Measurements from ENCODE around the gene SDK1.

SDK1 gene

GRCh38 chr7:3527496-3528124 is 226.6 kb downstream of the SDK1 start:
- no peak for DNase-seq (ENCODE audit: low spot score)

GRCh38 chr7:3533040-3533439 is 232.0 kb downstream of the SDK1 start:
- DNase-seq (ENCODE audit: low spot score) = no peak

GRCh38 chr7:3537210-3537875 is 236.3 kb downstream of the SDK1 start:
- DNase-seq (ENCODE audit: low spot score) = no peak

GRCh38 chr7:3538041-3538440 is 237.0 kb downstream of the SDK1 start:
- no peak for DNase-seq (ENCODE audit: low spot score)

GRCh38 chr7:3540456-3541220 is 239.6 kb downstream of the SDK1 start:
- no peak for DNase-seq (ENCODE audit: low spot score)

GRCh38 chr7:3544202-3544601 is 243.2 kb downstream of the SDK1 start:
- DNase-seq (ENCODE audit: low spot score) = no peak

- DNase-seq (ENCODE audit: low spot score) = no peak
Measured at GRCh38 chr7:3548815-3549214, 247.8 kb downstream of the SDK1 start.

GRCh38 chr7:3549601-3550000 is 248.5 kb downstream of the SDK1 start:
- DNase-seq (ENCODE audit: low spot score) = no peak

GRCh38 chr7:3551536-3551935 is 250.5 kb downstream of the SDK1 start:
- no peak for DNase-seq (ENCODE audit: low spot score)

GRCh38 chr7:3552499-3552898 is 251.4 kb downstream of the SDK1 start:
- DNase-seq (ENCODE audit: low spot score) = no peak

GRCh38 chr7:3558400-3558799 is 257.3 kb downstream of the SDK1 start:
- DNase-seq (ENCODE audit: low spot score) = no peak

- no peak for DNase-seq (ENCODE audit: low spot score)
Measured at GRCh38 chr7:3559278-3559677, 258.2 kb downstream of the SDK1 start.

- no peak for DNase-seq (ENCODE audit: low spot score)
Measured at GRCh38 chr7:3560495-3560894, 259.4 kb downstream of the SDK1 start.

GRCh38 chr7:3561932-3562331 is 260.9 kb downstream of the SDK1 start:
- no peak for DNase-seq (ENCODE audit: low spot score)

GRCh38 chr7:3564231-3564630 is 263.2 kb downstream of the SDK1 start:
- no peak for DNase-seq (ENCODE audit: low spot score)

- DNase-seq (ENCODE audit: low spot score) = no peak
Measured at GRCh38 chr7:3568516-3568915, 267.5 kb downstream of the SDK1 start.

- DNase-seq (ENCODE audit: low spot score) = no peak
Measured at GRCh38 chr7:3569643-3570042, 268.6 kb downstream of the SDK1 start.

GRCh38 chr7:3573151-3573550 is 272.1 kb downstream of the SDK1 start:
- DNase-seq (ENCODE audit: low spot score) = no peak

GRCh38 chr7:3574386-3574785 is 273.3 kb downstream of the SDK1 start:
- DNase-seq (ENCODE audit: low spot score) = no peak

- DNase-seq (ENCODE audit: low spot score) = no peak
Measured at GRCh38 chr7:3575753-3576531, 274.9 kb downstream of the SDK1 start.

- DNase-seq (ENCODE audit: low spot score) = no peak
Measured at GRCh38 chr7:3578399-3578798, 277.3 kb downstream of the SDK1 start.

- DNase-seq (ENCODE audit: low spot score) = no peak
Measured at GRCh38 chr7:3579638-3580219, 278.7 kb downstream of the SDK1 start.

All from CD4-positive, alpha-beta T cell treated with Interleukin-15 for 4 hours (primary cell).